Stimulated activated CD4-positive, alpha-beta T cell treated with anti-CD3 and anti-CD28 coated beads, TNF-alpha, amount 100 ng/mL, for 4 hours (primary cell): ENCODE results near the gene SLC27A4.
A peak's percentile ranks its signal among the peaks of the same experiment; 100 is the strongest.

Experiments
- DNase-seq, 3 experiments: peaks; one replicate each; pipeline ENCODE4 v3.0.0-alpha.2; 2020; ENCODE audit warnings: low read depth in 3 of 3

SLC27A4 gene

GRCh38 chr9:128365525-128365924, 25.2 kb downstream of the SLC27A4 start:
- no peak for DNase-seq

GRCh38 chr9:128369024-128369706, 28.8 kb downstream of the SLC27A4 start:
- no peak for DNase-seq

- no peak for DNase-seq
Measured at GRCh38 chr9:128370367-128370751, 30.0 kb downstream of the SLC27A4 start.

- peak; percentile 87 to 94 (median 88) for DNase-seq
Measured at GRCh38 chr9:128370752-128371629, 30.7 kb downstream of the SLC27A4 start, which contains the start of gene URM1. URM1 (plus strand) TSS chr9:128371374; CDS start chr9:128371381, 7 bp downstream.

- DNase-seq: no peak
Measured at GRCh38 chr9:128371630-128372117, 31.3 kb downstream of the SLC27A4 start.

GRCh38 chr9:128372188-128372641, 31.9 kb downstream of the SLC27A4 start:
- DNase-seq: no peak

- no peak for DNase-seq
Measured at GRCh38 chr9:128372784-128373183, 32.5 kb downstream of the SLC27A4 start.

- no peak for DNase-seq
Measured at GRCh38 chr9:128374221-128374675, 33.9 kb downstream of the SLC27A4 start.

- DNase-seq: no peak
Measured at GRCh38 chr9:128375865-128376264, 35.5 kb downstream of the SLC27A4 start.

- DNase-seq: no peak
Measured at GRCh38 chr9:128382261-128382660, 41.9 kb downstream of the SLC27A4 start.

- no peak for DNase-seq
Measured at GRCh38 chr9:128383007-128383753, 42.9 kb downstream of the SLC27A4 start.

GRCh38 chr9:128383791-128384190, 43.5 kb downstream of the SLC27A4 start:
- DNase-seq: no peak

GRCh38 chr9:128384801-128385495, 44.6 kb downstream of the SLC27A4 start:
- DNase-seq: no peak

- DNase-seq: no peak
Measured at GRCh38 chr9:128385496-128386460, 45.5 kb downstream of the SLC27A4 start.

GRCh38 chr9:128388150-128388549, 47.8 kb downstream of the SLC27A4 start:
- DNase-seq: no peak

GRCh38 chr9:128389395-128390149, 49.2 kb downstream of the SLC27A4 start:
- DNase-seq: no peak

- DNase-seq: no peak
Measured at GRCh38 chr9:128390150-128390812, 50.0 kb downstream of the SLC27A4 start.

GRCh38 chr9:128390813-128391711, 50.7 kb downstream of the SLC27A4 start:
- no peak for DNase-seq
